Activated T-helper 2 cell treated with anti-CD3 and anti-CD28 coated beads, Interferon-gamma antibody, Interleukin-2, Interleukin-4, amounts not matched to agents 10 μg/mL and 5 μg/mL and 100 μg/mL, durations not matched to agents 14 hours and 24 hours and 36 hours (primary cell): ENCODE data around the gene GNAI3. TPM values are rescaled to one million over a fixed set of nuclear protein-coding genes. Genes with fewer than 3 reads are reported as not detected.

ENCODE experiments used
- DNase-seq: peaks from one replicate; pipeline ENCODE4 v3.0.0; 2021; ENCODE audit warnings: low spot score
- H3K27ac Mint-ChIP-seq: one replicate; pipeline ENCODE4 v1.8.0; 2021; ENCODE audit warnings: mixed read lengths
- H3K27me3 Mint-ChIP-seq: one replicate; pipeline ENCODE4 v1.8.0; 2021; ENCODE audit warnings: low read depth, mixed read lengths
- H3K36me3 Mint-ChIP-seq: one replicate; pipeline ENCODE4 v1.8.0; 2021; ENCODE audit warnings: low read depth, mixed read lengths
- H3K4me1 Mint-ChIP-seq: one replicate; pipeline ENCODE4 v1.8.0; 2021; ENCODE audit warnings: low read depth, mixed read lengths
- H3K4me3 Mint-ChIP-seq: one replicate; pipeline ENCODE4 v1.8.0; 2021; ENCODE audit warnings: low read depth, mild to moderate bottlenecking, moderate library complexity, mixed read lengths
- H3K9me3 Mint-ChIP-seq: one replicate; pipeline ENCODE4 v1.8.0; 2021; ENCODE audit warnings: mixed read lengths
- intact Hi-C: fragments of 100-400 bp; cut with micrococcal nuclease; formaldehyde crosslinking; loops from one replicate; pipeline ENCODE4 v1.15.1; 2023
- total RNA-seq: library from RNA; stranded (reverse); gene quantifications from 2 replicates; pipeline ENCODE4 v1.2.3, GENCODE V29; 2022

GNAI3 gene
- total RNA-seq, 1 donor from 2014 or later = 8.9 TPM

DNA sequence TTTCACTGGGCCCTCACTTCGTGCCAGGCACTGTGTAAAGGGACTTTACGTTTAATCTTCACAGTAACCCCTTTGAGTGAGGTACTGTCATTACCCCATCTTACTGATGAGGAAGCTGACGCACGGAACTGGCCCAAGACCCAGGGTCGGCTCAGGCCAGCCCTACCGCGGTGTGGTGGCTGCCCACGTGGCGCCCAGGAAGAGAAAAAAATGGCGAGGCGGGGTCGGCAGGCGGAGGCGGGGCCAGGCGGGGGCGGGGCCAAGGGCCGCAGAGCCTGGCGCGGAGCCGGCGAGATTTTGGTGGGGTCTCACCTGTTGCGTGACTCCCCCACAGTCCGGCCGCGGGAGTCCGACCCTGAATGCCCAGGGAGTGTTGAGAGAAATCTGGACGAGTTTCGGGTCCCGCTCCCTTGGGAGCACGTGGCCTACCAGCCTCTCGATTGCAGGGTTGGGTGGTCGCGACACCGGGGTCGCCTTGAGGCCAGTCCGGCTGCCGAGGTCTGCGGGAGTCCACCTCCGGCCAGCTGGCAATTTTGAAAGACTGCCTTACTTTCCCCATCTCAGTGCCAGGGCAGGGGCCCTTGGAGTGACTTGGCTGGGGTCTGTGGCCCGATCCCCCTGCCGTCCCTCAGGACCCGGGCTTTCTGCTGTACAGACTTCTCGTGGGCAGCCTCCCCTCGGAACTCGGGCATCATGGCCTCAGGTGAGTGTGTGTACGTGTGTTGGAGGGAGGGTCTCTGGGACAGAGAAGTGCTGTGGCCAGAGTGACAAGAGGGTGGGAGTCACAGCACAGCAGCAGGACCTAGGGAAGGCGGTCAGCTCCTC, 71.4 kb downstream of the GNAI3 start, which contains the start of the genes AMPD2 and GNAT2:
Gene AMPD2 (plus strand): TSS at position 262 of the 825 bp plus-strand sequence. CDS start 1,339 bp downstream, outside the sequence.
Gene GNAT2 (minus strand): TSS at position 41 of the 825 bp plus-strand sequence. CDS start 6,746 bp downstream, outside the sequence.
- no peaks in the 10 kb centered on the region for H3K9me3 Mint-ChIP-seq
- peak; percentile 70 for DNase-seq
- intact Hi-C loops = loop anchor here (1.0 to 5.0 kb wide), 4 partner anchors 71 to 415 kb away; partner anchors contain the start of genes ATXN7L2, GNAI3, PSMA5 and STRIP1
- H3K36me3 Mint-ChIP-seq = no peaks in the 10 kb centered on the region
- peak within 1 kb of the TSS; percentile 93 for H3K4me3 Mint-ChIP-seq
- peaks cover 64% of the 10 kb centered on the region for H3K4me1 Mint-ChIP-seq
- peak within 1 kb of the TSS; percentile 96 for H3K27ac Mint-ChIP-seq
- no peaks in the 10 kb centered on the region for H3K27me3 Mint-ChIP-seq

GRCh38 chr1:109620401-109620791, 72.0 kb downstream of the GNAI3 start:
- intact Hi-C loops = loop anchor here (1.0 to 2.0 kb wide), 2 partner anchors 72 to 414 kb away; partner anchors contain the start of genes GNAI3 and STRIP1
- Mint-ChIP-seq H3K27me3 (no peaks in the 10 kb centered on the region), H3K4me1 (peaks cover 64% of the 10 kb centered on the region), H3K27ac (peak overlapping the region; percentile 96), H3K36me3 (no peaks in the 10 kb centered on the region), H3K4me3 (peak overlapping the region; percentile 93), H3K9me3 (no peaks in the 10 kb centered on the region)
- no peak for DNase-seq

GRCh38 chr1:109620841-109621286, 72.4 kb downstream of the GNAI3 start:
- intact Hi-C loops = loop anchor here (1.0 to 2.0 kb wide), 2 partner anchors 73 to 414 kb away; partner anchors contain the start of genes GNAI3 and STRIP1
- H3K9me3 Mint-ChIP-seq = no peaks in the 10 kb centered on the region
- H3K27ac Mint-ChIP-seq = peak overlapping the region; percentile 96
- H3K36me3 Mint-ChIP-seq = peaks cover under 1% of the 10 kb centered on the region
- peak overlapping the region; percentile 93 for H3K4me3 Mint-ChIP-seq
- H3K4me1 Mint-ChIP-seq = peaks cover 63% of the 10 kb centered on the region
- H3K27me3 Mint-ChIP-seq = no peaks in the 10 kb centered on the region
- peak; percentile 97 for DNase-seq

- peaks cover 8% of the 10 kb centered on the region for H3K36me3 Mint-ChIP-seq
- H3K27me3 Mint-ChIP-seq = no peaks in the 10 kb centered on the region
- intact Hi-C loops = loop anchor here (2.0 kb wide), 1 partner anchor 413 kb away; the partner anchor contains the start of gene STRIP1
- no peaks in the 10 kb centered on the region for H3K9me3 Mint-ChIP-seq
- H3K4me3 Mint-ChIP-seq = peak overlapping the region; percentile 93
- peak overlapping the region; percentile 68 for H3K27ac Mint-ChIP-seq
- DNase-seq = no peak
- H3K4me1 Mint-ChIP-seq = peaks cover 56% of the 10 kb centered on the region
These were observed 73.1 kb downstream of the GNAI3 start for GRCh38 chr1:109621379-109622136.

DNA sequence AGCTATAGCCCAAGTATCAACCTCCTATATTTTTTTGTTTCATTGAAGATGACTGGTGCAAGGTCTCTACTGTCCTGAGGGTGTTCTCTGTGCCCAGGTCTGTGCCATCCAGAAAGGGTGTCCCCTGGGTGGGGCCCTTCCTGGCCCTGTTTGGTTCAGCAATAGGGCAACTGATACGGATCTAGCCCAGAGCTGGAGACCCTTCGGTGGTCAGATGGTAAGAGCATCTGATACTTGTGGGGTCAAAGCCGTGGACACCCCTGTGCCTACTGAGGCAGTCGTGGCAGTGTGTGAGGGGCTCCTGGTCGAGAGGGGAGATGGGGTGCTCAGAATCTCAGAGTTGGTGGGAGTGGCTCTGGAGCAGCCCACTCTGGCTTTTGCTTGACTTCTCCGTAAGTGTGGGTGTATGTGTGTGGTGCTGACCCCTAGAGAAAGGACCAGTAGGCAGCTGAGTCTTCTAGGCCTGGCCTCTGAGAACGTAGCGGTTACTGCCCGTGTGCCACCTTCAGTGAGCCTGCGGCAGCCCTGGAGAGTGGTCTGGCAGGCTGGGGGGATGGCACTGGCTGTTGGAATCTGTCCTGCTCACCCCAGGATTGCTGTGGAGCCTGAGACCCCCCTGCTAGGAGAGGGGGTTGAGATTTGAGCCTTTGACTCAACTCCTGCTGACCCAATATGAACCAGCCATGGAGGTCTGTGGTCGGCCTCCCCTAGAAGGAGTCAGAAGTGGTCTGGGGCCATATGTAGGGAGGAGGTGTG, 73.9 kb downstream of the GNAI3 start:
- intact Hi-C loops = no loop called here
- Mint-ChIP-seq H3K4me3 (peak overlapping the region; percentile 93), H3K36me3 (peaks cover 11% of the 10 kb centered on the region), H3K27me3 (no peaks in the 10 kb centered on the region), H3K27ac (peak overlapping the region; percentile 68), H3K9me3 (no peaks in the 10 kb centered on the region), H3K4me1 (peaks cover 48% of the 10 kb centered on the region)
- no peak for DNase-seq

GRCh38 chr1:109622895-109623294, 74.5 kb downstream of the GNAI3 start:
- DNase-seq = no peak
- intact Hi-C loops = no loop called here
- Mint-ChIP-seq H3K36me3 (peaks cover 16% of the 10 kb centered on the region), H3K4me3 (peak overlapping the region; percentile 38), H3K27ac (peak overlapping the region; percentile 35), H3K9me3 (no peaks in the 10 kb centered on the region), H3K4me1 (peaks cover 44% of the 10 kb centered on the region), H3K27me3 (no peaks in the 10 kb centered on the region)

DNA sequence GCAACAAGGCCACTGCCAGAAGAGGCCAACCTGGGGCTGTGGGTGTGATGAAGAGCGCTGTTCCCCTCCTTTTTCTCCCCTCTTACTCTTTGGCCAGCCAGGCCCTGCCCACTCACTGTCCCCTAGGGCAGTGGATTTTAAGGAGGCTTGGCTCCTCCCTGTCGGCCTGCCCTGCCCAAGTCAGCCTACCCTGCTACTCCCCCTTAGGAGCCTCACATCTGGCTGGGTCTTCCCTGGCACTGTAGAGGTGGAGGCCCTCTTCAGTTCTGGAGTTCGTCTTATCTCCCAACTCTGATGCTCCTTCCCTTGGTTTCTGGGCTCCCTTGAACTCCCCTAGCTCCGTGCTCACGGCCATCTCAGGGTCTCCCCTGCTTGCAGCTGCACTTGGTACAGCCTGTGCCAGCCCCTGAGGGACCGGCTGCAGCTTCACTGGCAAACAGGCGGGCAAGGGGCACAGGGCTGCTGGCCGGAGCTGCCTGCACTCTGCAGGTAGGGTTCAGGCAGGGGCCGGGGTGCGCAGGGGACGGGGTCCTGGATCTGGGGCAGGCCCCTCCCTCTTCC, 75.3 kb downstream of the GNAI3 start:
- no peaks in the 10 kb centered on the region for H3K9me3 Mint-ChIP-seq
- no peaks in the 10 kb centered on the region for H3K27me3 Mint-ChIP-seq
- peaks cover 38% of the 10 kb centered on the region for H3K4me1 Mint-ChIP-seq
- H3K4me3 Mint-ChIP-seq = peak overlapping the region; percentile 57
- peak overlapping the region; percentile 67 for H3K27ac Mint-ChIP-seq
- DNase-seq = no peak
- peaks cover 23% of the 10 kb centered on the region for H3K36me3 Mint-ChIP-seq
- intact Hi-C loops = no loop called here

GRCh38 chr1:109624201-109625010, 76.0 kb downstream of the GNAI3 start:
- Mint-ChIP-seq H3K27ac (peak overlapping the region; percentile 67), H3K4me3 (no peak overlapping the region), H3K4me1 (peaks cover 31% of the 10 kb centered on the region), H3K9me3 (no peaks in the 10 kb centered on the region), H3K27me3 (no peaks in the 10 kb centered on the region), H3K36me3 (peaks cover 28% of the 10 kb centered on the region)
- intact Hi-C loops = no loop called here
- DNase-seq = no peak

GRCh38 chr1:109625176-109625575, 76.8 kb downstream of the GNAI3 start:
- intact Hi-C loops = no loop called here
- DNase-seq = no peak

GRCh38 chr1:109625601-109626560, 77.5 kb downstream of the GNAI3 start:
- H3K36me3 Mint-ChIP-seq = peaks cover 38% of the 10 kb centered on the region
- no peak for DNase-seq
- no peaks in the 10 kb centered on the region for H3K27me3 Mint-ChIP-seq
- H3K4me3 Mint-ChIP-seq = no peak overlapping the region
- intact Hi-C loops = no loop called here
- peaks cover 30% of the 10 kb centered on the region for H3K4me1 Mint-ChIP-seq
- no peaks in the 10 kb centered on the region for H3K9me3 Mint-ChIP-seq
- peak overlapping the region; percentile 33 for H3K27ac Mint-ChIP-seq

More at GRCh38 chr1:109625176-109625575, 76.8 kb downstream of the GNAI3 start:
- Mint-ChIP-seq H3K4me1 (peaks cover 30% of the 10 kb centered on the region), H3K27ac (no peak overlapping the region), H3K9me3 (no peaks in the 10 kb centered on the region), H3K36me3 (peaks cover 35% of the 10 kb centered on the region), H3K4me3 (no peak overlapping the region), H3K27me3 (no peaks in the 10 kb centered on the region)
